CD14-positive monocyte (primary cell): ENCODE data around the gene FAM193A. TPM values are rescaled to one million over a fixed set of nuclear protein-coding genes. Genes with fewer than 3 reads are reported as not detected.
"Not testable (repeated sequence)": the region's sequence is repeated elsewhere in the genome, so short reads cannot be mapped to it uniquely, and the experiment has no call there.

ENCODE experiments used
- DNase-seq, 3 donors: peaks; one replicate each; pipeline ENCODE4 v3.0.0-alpha.2; 2011 to 2022
- H2AFZ ChIP-seq: 2 replicates; pipeline ENCODE4 v1.6.0; 2012; ENCODE audit warnings: mild to moderate bottlenecking, low read depth, low read length, inconsistent platforms; ENCODE audit not compliant: insufficient read depth, poor library complexity, severe bottlenecking
- H3K27ac ChIP-seq, 2 donors: 1 replicate in 1 of 2; 2 replicates in 1 of 2; pipeline ENCODE4 v1.5.1; 2012 to 2013; ENCODE audit warnings: low read length in 2 of 2, control low read depth in 1 of 2, inconsistent platforms in 1 of 2, low read depth in 1 of 2, mild to moderate bottlenecking in 1 of 2
- H3K27me3 ChIP-seq, 2 donors: one replicate each; pipeline versions ENCODE4 v1.6.0 to v1.6.1; 2011 to 2013; ENCODE audit warnings: low read length in 2 of 2; ENCODE audit not compliant: control insufficient read depth in 2 of 2, insufficient read depth in 2 of 2
- H3K36me3 ChIP-seq, 2 donors: replicated peaks in 1 of 2; 1 replicate in 1 of 2; 2 replicates in 1 of 2; pipeline versions ENCODE4 v1.5.1 to v1.6.1; 2012 to 2013; ENCODE audit warnings: low read length in 2 of 2, control low read depth in 1 of 2, inconsistent platforms in 1 of 2, mild to moderate bottlenecking in 1 of 2; ENCODE audit not compliant: insufficient read depth in 2 of 2, control insufficient read depth in 1 of 2
- H3K4me1 ChIP-seq, 2 donors: 1 replicate in 1 of 2; 2 replicates in 1 of 2; pipeline versions ENCODE4 v1.5.1 to v1.6.1; 2012 to 2013; ENCODE audit warnings: low read length in 2 of 2, control low read depth in 1 of 2, inconsistent platforms in 1 of 2, mild to moderate bottlenecking in 1 of 2, moderate library complexity in 1 of 2; ENCODE audit not compliant: insufficient read depth in 2 of 2, control insufficient read depth in 1 of 2
- H3K4me2 ChIP-seq: replicated peaks from 2 replicates; pipeline ENCODE3; 2012; ENCODE audit warnings: low read length, moderate library complexity, mild to moderate bottlenecking; ENCODE audit not compliant: poor library complexity, severe bottlenecking; ENCODE audit errors: extremely low read depth
- H3K4me3 ChIP-seq, 3 experiments: fragments of 200-600 bp in 1 of 3; sonication (generic) in 1 of 3; replicated peaks in 1 of 3; 1 replicate in 2 of 3; 2 replicates in 1 of 3; pipeline ENCODE4 v1.5.1; 2011 to 2013; ENCODE audit warnings: low read length in 3 of 3, mild to moderate bottlenecking in 3 of 3, control low read depth in 2 of 3, low read depth in 2 of 3, inconsistent platforms in 1 of 3, moderate library complexity in 1 of 3
- H3K79me2 ChIP-seq: 2 replicates; pipeline ENCODE4 v1.6.0; 2012; ENCODE audit warnings: mild to moderate bottlenecking, control low read depth, inconsistent platforms, low read length, moderate library complexity; ENCODE audit not compliant: insufficient read depth
- H3K9ac ChIP-seq: 2 replicates; pipeline ENCODE4 v1.6.0; 2017; ENCODE audit warnings: low read length, mild to moderate bottlenecking; ENCODE audit not compliant: insufficient read depth, poor library complexity, severe bottlenecking
- H3K9me3 ChIP-seq, 2 donors: replicated peaks in 1 of 2; 1 replicate in 1 of 2; 2 replicates in 1 of 2; pipeline versions ENCODE4 v1.5.1 to v1.6.1; 2012 to 2013; ENCODE audit warnings: low read length in 2 of 2, control low read depth in 1 of 2; ENCODE audit not compliant: control insufficient read depth in 1 of 2, insufficient read depth in 1 of 2
- H4K20me1 ChIP-seq: 2 replicates; pipeline ENCODE4 v1.6.0; 2012; ENCODE audit warnings: mild to moderate bottlenecking, low read length, control low read depth, moderate library complexity; ENCODE audit not compliant: insufficient read depth
- H3K27ac Mint-ChIP-seq, 7 donors: one replicate each; pipeline ENCODE4 v1.8.0; 2020; ENCODE audit warnings: mild to moderate bottlenecking in 7 of 7, mixed read lengths in 7 of 7, moderate library complexity in 6 of 7, inconsistent platforms in 2 of 7
- H3K27me3 Mint-ChIP-seq, 3 donors: one replicate each; pipeline ENCODE4 v1.8.0; 2021 to 2022; ENCODE audit warnings: low read depth in 3 of 3, mild to moderate bottlenecking in 3 of 3, mixed read lengths in 3 of 3, moderate library complexity in 3 of 3, inconsistent platforms in 1 of 3
- H3K36me3 Mint-ChIP-seq, 2 donors: one replicate each; pipeline ENCODE4 v1.8.0; 2020; ENCODE audit warnings: mixed read lengths in 2 of 2, inconsistent platforms in 1 of 2, mild to moderate bottlenecking in 1 of 2
- H3K4me1 Mint-ChIP-seq: one replicate; pipeline ENCODE4 v1.8.0; 2020; ENCODE audit warnings: mild to moderate bottlenecking, mixed read lengths
- H3K4me3 Mint-ChIP-seq, 2 donors: one replicate each; pipeline ENCODE4 v1.8.0; 2020; ENCODE audit warnings: mild to moderate bottlenecking in 2 of 2, mixed read lengths in 2 of 2, moderate library complexity in 1 of 2
- H3K9me3 Mint-ChIP-seq, 7 donors: one replicate each; pipeline ENCODE4 v1.8.0; 2020 to 2022; ENCODE audit warnings: mixed read lengths in 7 of 7, mild to moderate bottlenecking in 6 of 7, moderate library complexity in 6 of 7, inconsistent platforms in 2 of 7
- WGBS: methylation state at CpG from one replicate; pipeline ENCODE4 v1.1.5; 2013; ENCODE audit warnings: missing lambda C conversion rate; ENCODE audit not compliant: insufficient coverage; 5-methylcytosine and 5-hydroxymethylcytosine counted together
- intact Hi-C, 2 donors: fragments of 100-400 bp; cut with micrococcal nuclease; formaldehyde crosslinking; loops; one replicate each; pipeline versions ENCODE4 v1.15.0 to v1.15.1; 2023
- polyA plus RNA-seq, 3 donors: library from polyadenylated mRNA; depleted of rRNA in 1 of 3; unstranded in 2 of 3; stranded (reverse) in 1 of 3; fragments of 300-500 nt in 2 of 3; fragments of >200 nt in 1 of 3; fragmentation: Illumina TruSeq in 2 of 3; gene quantifications; 1 replicate in 2 of 3; 2 replicates in 1 of 3; pipeline ENCODE4 v1.2.3, GENCODE V29; 2012 to 2021
- TF ChIP-seq, protein P1 (sequence below): fragments of 200-600 bp; IDR thresholded peaks from one replicate; pipeline ENCODE4 v1.8.0; 2022; ENCODE audit warnings: antibody characterized with exemption, mild to moderate bottlenecking

FAM193A gene
- polyA plus RNA-seq, 3 donors, result 0.66 to 11.8 (median 0.82) TPM

GRCh38 chr4:2735869-2736268 is 199.4 kb downstream of the FAM193A start:
- no peak overlapping the region for H3K4me3 ChIP-seq
- H3K27ac ChIP-seq, result no peak overlapping the region
- H3K4me2 ChIP-seq, result no peak overlapping the region
- Mint-ChIP-seq H3K36me3 (peaks cover 23 to 38% of the 10 kb centered on the region in 2 donors), H3K4me1 (peaks cover 23% of the 10 kb centered on the region), H3K9me3 (peaks cover 2 to 16% (median 9%) of the 10 kb centered on the region in 7 donors), H3K4me3 (no peak overlapping the region), H3K27me3 (peaks cover 0 to 2% (median 0%) of the 10 kb centered on the region in 3 donors), H3K27ac (no peak overlapping the region)
- no peak overlapping the region for H2AFZ ChIP-seq
- TF ChIP-seq, protein P1, sequence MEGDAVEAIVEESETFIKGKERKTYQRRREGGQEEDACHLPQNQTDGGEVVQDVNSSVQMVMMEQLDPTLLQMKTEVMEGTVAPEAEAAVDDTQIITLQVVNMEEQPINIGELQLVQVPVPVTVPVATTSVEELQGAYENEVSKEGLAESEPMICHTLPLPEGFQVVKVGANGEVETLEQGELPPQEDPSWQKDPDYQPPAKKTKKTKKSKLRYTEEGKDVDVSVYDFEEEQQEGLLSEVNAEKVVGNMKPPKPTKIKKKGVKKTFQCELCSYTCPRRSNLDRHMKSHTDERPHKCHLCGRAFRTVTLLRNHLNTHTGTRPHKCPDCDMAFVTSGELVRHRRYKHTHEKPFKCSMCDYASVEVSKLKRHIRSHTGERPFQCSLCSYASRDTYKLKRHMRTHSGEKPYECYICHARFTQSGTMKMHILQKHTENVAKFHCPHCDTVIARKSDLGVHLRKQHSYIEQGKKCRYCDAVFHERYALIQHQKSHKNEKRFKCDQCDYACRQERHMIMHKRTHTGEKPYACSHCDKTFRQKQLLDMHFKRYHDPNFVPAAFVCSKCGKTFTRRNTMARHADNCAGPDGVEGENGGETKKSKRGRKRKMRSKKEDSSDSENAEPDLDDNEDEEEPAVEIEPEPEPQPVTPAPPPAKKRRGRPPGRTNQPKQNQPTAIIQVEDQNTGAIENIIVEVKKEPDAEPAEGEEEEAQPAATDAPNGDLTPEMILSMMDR, result no peak
- H3K36me3 ChIP-seq, result peaks cover 23 to 25% of the 10 kb centered on the region in 2 donors
- no peak for DNase-seq
- no peak overlapping the region for H3K9ac ChIP-seq
- intact Hi-C loops, result no loop called here
- no peaks in the 10 kb centered on the region for H3K79me2 ChIP-seq
- no peaks in the 10 kb centered on the region for H3K27me3 ChIP-seq
- peaks cover 13% of the 10 kb centered on the region for H4K20me1 ChIP-seq
- peaks cover 0 to 15% of the 10 kb centered on the region in 2 donors for H3K4me1 ChIP-seq
- H3K9me3 ChIP-seq, result no peaks in the 10 kb centered on the region

DNA sequence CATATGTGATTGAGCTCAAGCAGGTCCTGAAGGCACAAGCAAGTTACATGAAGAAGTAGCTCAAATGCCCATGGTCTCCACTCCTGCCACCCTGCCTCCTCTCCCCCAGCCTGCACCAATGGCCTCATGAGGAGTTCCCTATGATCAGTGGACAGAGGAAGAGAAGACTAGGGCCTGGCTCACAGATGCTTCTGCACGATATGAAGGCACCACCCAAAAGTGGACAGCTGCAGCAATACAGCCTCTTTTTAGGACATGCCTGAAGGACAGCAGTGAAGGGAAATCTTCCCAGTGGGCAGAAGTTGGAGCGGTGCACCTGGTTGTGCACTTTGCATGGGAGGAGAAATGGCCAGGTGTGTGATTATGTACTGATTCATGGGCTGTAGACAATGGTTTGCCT is 201.8 kb downstream of the FAM193A start:
- H3K4me3 Mint-ChIP-seq, H3K79me2 ChIP-seq, H3K27me3 Mint-ChIP-seq, H3K27ac ChIP-seq, H3K4me2 ChIP-seq, H2AFZ ChIP-seq, H3K4me3 ChIP-seq, H3K27ac Mint-ChIP-seq, H3K9me3 ChIP-seq, DNase-seq, intact Hi-C loops, H3K27me3 ChIP-seq, H3K9ac ChIP-seq: not testable (repeated sequence)
- H3K36me3 ChIP-seq, result peaks cover 26 to 27% of the 10 kb centered on the region in 2 donors
- H3K36me3 Mint-ChIP-seq, result peaks cover 26 to 38% of the 10 kb centered on the region in 2 donors
- peaks cover 26% of the 10 kb centered on the region for H4K20me1 ChIP-seq
- peaks cover 20% of the 10 kb centered on the region for H3K4me1 Mint-ChIP-seq
- H3K9me3 Mint-ChIP-seq, result peaks cover 2 to 16% (median 9%) of the 10 kb centered on the region in 7 donors
- H3K4me1 ChIP-seq, result peaks cover 0 to 15% of the 10 kb centered on the region in 2 donors
- WGBS, result 100% methylated on average over 2 of the region's 2 CpGs
